Measurements from ENCODE around the gene SLC4A9.

Gene SLC4A9

DNA sequence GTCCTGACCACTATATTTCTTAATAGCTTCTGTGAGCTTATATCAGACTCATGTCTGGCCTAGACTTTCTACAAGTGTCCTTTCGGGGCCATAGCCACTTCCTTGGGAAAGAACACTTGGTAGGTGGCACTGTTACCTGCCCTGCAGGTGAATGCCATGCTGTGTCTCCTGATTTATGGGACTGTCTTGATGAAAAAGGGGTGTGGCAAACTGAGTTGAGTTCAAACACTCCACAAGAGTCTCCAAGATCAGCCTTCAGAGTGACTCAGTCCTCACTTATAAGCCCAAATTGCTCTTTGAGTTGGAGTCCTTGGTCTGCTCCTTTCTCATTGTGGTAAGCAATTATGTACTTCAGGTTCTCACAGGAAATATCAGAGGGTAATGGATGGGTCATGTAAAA, 31.7 kb downstream of the SLC4A9 start:
- no peak for TF ChIP-seq ELF4 (IDR thresholded peaks at IDR 0.05)
- TF ChIP-seq FOXM1 (IDR thresholded peaks at IDR 0.05; ENCODE audit: borderline replicate concordance), result no peak
- no peak for TF ChIP-seq L3MBTL2 (conservative IDR thresholded peaks at IDR 0.05)
- TF ChIP-seq SP1 (IDR thresholded peaks at IDR 0.05), result no peak
- TF ChIP-seq FOXA1 (IDR thresholded peaks at IDR 0.05), result no peak
- POLR2A ChIA-PET, result interaction anchor here (1.3 kb wide), 1 partner anchor 10 kb away, joined by 12 read pairs; the partner anchor contains the start of gene ANKHD1
- no peak for DNase-seq (ENCODE audit: extremely low spot score)
- CTCF ChIA-PET, result no interaction called here

DNA sequence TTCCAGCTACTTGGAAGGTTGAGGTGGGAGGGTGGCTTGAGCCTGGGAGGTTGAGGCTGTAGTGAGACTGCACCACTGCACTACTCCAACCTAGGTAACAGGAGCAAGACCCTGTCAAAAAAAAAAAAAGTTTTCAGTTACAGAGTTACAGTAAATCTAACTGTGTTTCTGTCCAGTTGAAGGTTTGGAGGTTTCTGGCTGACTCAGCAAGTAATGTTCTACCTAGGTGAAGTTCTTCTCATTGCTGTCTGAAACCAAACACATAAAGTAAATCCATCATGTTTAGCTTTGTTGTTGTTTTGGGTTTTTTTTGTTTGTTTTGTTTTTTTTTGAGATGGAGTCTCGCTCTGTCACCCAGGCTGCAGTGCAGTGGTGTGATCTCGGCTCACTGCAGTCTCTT, 33.7 kb downstream of the SLC4A9 start:
- CTCF ChIA-PET, result interaction anchor here (0.7 to 0.9 kb wide), 2 partner anchors 10 to 20 kb away, joined by 3 to 4 read pairs; no protein-coding TSS in a partner anchor
- no peak for TF ChIP-seq ZNF384 (IDR thresholded peaks at IDR 0.05)
- TF ChIP-seq, protein P1, sequence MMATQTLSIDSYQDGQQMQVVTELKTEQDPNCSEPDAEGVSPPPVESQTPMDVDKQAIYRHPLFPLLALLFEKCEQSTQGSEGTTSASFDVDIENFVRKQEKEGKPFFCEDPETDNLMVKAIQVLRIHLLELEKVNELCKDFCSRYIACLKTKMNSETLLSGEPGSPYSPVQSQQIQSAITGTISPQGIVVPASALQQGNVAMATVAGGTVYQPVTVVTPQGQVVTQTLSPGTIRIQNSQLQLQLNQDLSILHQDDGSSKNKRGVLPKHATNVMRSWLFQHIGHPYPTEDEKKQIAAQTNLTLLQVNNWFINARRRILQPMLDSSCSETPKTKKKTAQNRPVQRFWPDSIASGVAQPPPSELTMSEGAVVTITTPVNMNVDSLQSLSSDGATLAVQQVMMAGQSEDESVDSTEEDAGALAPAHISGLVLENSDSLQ (IDR thresholded peaks at IDR 0.05), result no peak
- TF ChIP-seq L3MBTL2 (conservative IDR thresholded peaks at IDR 0.05), result no peak
- no peak for TF ChIP-seq NFRKB (IDR thresholded peaks at IDR 0.05)
- no peak for TF ChIP-seq ELF4 (IDR thresholded peaks at IDR 0.05)
- no peak for TF ChIP-seq FOXM1 (IDR thresholded peaks at IDR 0.05; ENCODE audit: borderline replicate concordance)
- TF ChIP-seq HDGF (IDR thresholded peaks at IDR 0.05; ENCODE audit: borderline replicate concordance), result no peak
- TF ChIP-seq SP1 (IDR thresholded peaks at IDR 0.05), result no peak
- TF ChIP-seq CTBP1 (IDR thresholded peaks at IDR 0.05; ENCODE audit: borderline replicate concordance), result no peak
- DNase-seq (ENCODE audit: extremely low spot score), result no peak
- POLR2A ChIA-PET, result interaction anchor here (1.4 to 1.7 kb wide), 2 partner anchors 7 to 9 kb away, joined by 9 to 10 read pairs; partner anchors contain the start of gene ANKHD1

GRCh38 chr5:140398379-140398811, 38.4 kb downstream of the SLC4A9 start:
- ChIA-PET CTCF (no interaction called here), POLR2A (no interaction called here)
- TF ChIP-seq SUZ12 (IDR thresholded peaks at IDR 0.05) (no peak), FOXM1 (IDR thresholded peaks at IDR 0.05; ENCODE audit: borderline replicate concordance) (no peak)
- no peak for DNase-seq (ENCODE audit: extremely low spot score)

GRCh38 chr5:140399979-140400729, 40.2 kb downstream of the SLC4A9 start:
- CTCF ChIA-PET, result interaction anchor here (0.5 to 1.6 kb wide), 2 partner anchors 27 to 352 kb away, joined by 3 to 9 read pairs; no protein-coding TSS in a partner anchor
- TF ChIP-seq HDGF (IDR thresholded peaks at IDR 0.05; ENCODE audit: borderline replicate concordance) (no peak), SUZ12 (IDR thresholded peaks at IDR 0.05) (no peak), FOXA1 (IDR thresholded peaks at IDR 0.05) (no peak), FOXK2 (IDR thresholded peaks at IDR 0.05) (no peak), LEF1 (IDR thresholded peaks at IDR 0.05; ENCODE audit: borderline replicate concordance) (no peak), SP1 (IDR thresholded peaks at IDR 0.05) (no peak), CTBP1 (IDR thresholded peaks at IDR 0.05; ENCODE audit: borderline replicate concordance) (no peak), FOXM1 (IDR thresholded peaks at IDR 0.05; ENCODE audit: borderline replicate concordance) (no peak), L3MBTL2 (conservative IDR thresholded peaks at IDR 0.05) (no peak), ZNF384 (IDR thresholded peaks at IDR 0.05) (no peak), ARNT (IDR thresholded peaks at IDR 0.05) (no peak), ELF4 (IDR thresholded peaks at IDR 0.05) (no peak), NFRKB (IDR thresholded peaks at IDR 0.05) (no peak), TARDBP (IDR thresholded peaks at IDR 0.05) (no peak)
- TF ChIP-seq, protein P1 (IDR thresholded peaks at IDR 0.05), result no peak
- POLR2A ChIA-PET, result interaction anchor here (0.9 to 3.5 kb wide), 17 partner anchors 7 to 319 kb away, joined by 3 to 24 read pairs (median 7); partner anchors contain the start of genes APBB3, HBEGF, SLC35A4 and SLC4A9
- no peak for DNase-seq (ENCODE audit: extremely low spot score)

GRCh38 chr5:140400730-140401361, 40.9 kb downstream of the SLC4A9 start:
- ChIA-PET POLR2A (interaction anchor here (0.6 to 3.5 kb wide), 29 partner anchors 8 to 325 kb away, joined by 3 to 24 read pairs (median 5); partner anchors contain the start of genes APBB3, HARS1, HARS2 and HBEGF), CTCF (interaction anchor here (1.6 kb wide), 1 partner anchor 28 kb away, joined by 9 read pairs; no protein-coding TSS in a partner anchor)
- TF ChIP-seq CTBP1 (IDR thresholded peaks at IDR 0.05; ENCODE audit: borderline replicate concordance) (peak; percentile 35; the same call in 1 of the 2 replicates), ZNF384 (IDR thresholded peaks at IDR 0.05) (no peak), BHLHE40 (IDR thresholded peaks at IDR 0.05; ENCODE audit: borderline replicate concordance) (no peak), FOXK2 (IDR thresholded peaks at IDR 0.05) (no peak), TARDBP (IDR thresholded peaks at IDR 0.05) (no peak), L3MBTL2 (conservative IDR thresholded peaks at IDR 0.05) (peak; percentile 48), FOXA1 (IDR thresholded peaks at IDR 0.05) (no peak), HDGF (IDR thresholded peaks at IDR 0.05; ENCODE audit: borderline replicate concordance) (no peak), NFRKB (IDR thresholded peaks at IDR 0.05) (no peak), LEF1 (IDR thresholded peaks at IDR 0.05; ENCODE audit: borderline replicate concordance) (no peak), FOXM1 (IDR thresholded peaks at IDR 0.05; ENCODE audit: borderline replicate concordance) (no peak), ELF4 (IDR thresholded peaks at IDR 0.05) (no peak), SP1 (IDR thresholded peaks at IDR 0.05) (no peak), SUZ12 (IDR thresholded peaks at IDR 0.05) (no peak), ARNT (IDR thresholded peaks at IDR 0.05) (no peak)
- TF ChIP-seq, protein P1 (IDR thresholded peaks at IDR 0.05), result peak; percentile 98
- DNase-seq (ENCODE audit: extremely low spot score), result peak; percentile 83

Data from HEK293T (cell line).